Activated CD8-positive, alpha-beta T cell treated with anti-CD3 and anti-CD28 coated beads for 36 hours (primary cell): ENCODE data around the gene SLC6A19. TPM values are rescaled to one million over a fixed set of nuclear protein-coding genes. Genes with fewer than 3 reads are reported as not detected.

Experiments
- ATAC-seq: fragments of 200-7000 bp; cut with Tn5 transposase; one replicate; pipeline ENCODE4 v1.10.0; 2021; ENCODE audit warnings: mild to moderate bottlenecking, moderate library complexity
- CTCF ChIA-PET: fragments of 350-600 bp; sonication (Branson Sonifier 250); formaldehyde crosslinking; loops from one replicate; lab custom pipeline; 2021; ENCODE audit warnings: antibody characterized with exemption; lab: Charles Lee
- POLR2A ChIA-PET: fragments of 350-600 bp; sonication (Branson Sonifier 250); formaldehyde crosslinking; loops from one replicate; lab custom pipeline; 2021; ENCODE audit warnings: antibody characterized with exemption; lab: Charles Lee
- DNase-seq: peaks from one replicate; pipeline ENCODE4 v3.0.0-alpha.2; 2020
- H3K27ac Mint-ChIP-seq: one replicate; pipeline ENCODE4 v1.8.0; 2021; ENCODE audit warnings: mild to moderate bottlenecking, mixed read lengths
- H3K27me3 Mint-ChIP-seq: one replicate; pipeline ENCODE4 v1.8.0; 2021; ENCODE audit warnings: mixed read lengths
- H3K36me3 Mint-ChIP-seq: one replicate; pipeline ENCODE4 v1.8.0; 2021; ENCODE audit warnings: low read depth, mixed read lengths
- H3K4me1 Mint-ChIP-seq: one replicate; pipeline ENCODE4 v1.8.0; 2021; ENCODE audit warnings: low read depth, mixed read lengths
- H3K4me3 Mint-ChIP-seq: one replicate; pipeline ENCODE4 v1.8.0; 2021; ENCODE audit warnings: mild to moderate bottlenecking, moderate library complexity, mixed read lengths
- H3K9me3 Mint-ChIP-seq: one replicate; pipeline ENCODE4 v1.8.0; 2021; ENCODE audit warnings: mixed read lengths
- CTCF ChIP-seq: fragments of 200-600 bp; IDR thresholded peaks from one replicate; pipeline ENCODE4 v1.8.0; 2022; ENCODE audit warnings: antibody characterized with exemption, mild to moderate bottlenecking
- intact Hi-C: fragments of 100-400 bp; cut with micrococcal nuclease; formaldehyde crosslinking; loops from one replicate; pipeline ENCODE4 v1.10.0; 2022
- total RNA-seq, 2 experiments: library from RNA; stranded (reverse); gene quantifications; one replicate each; pipeline ENCODE4 v1.2.3, GENCODE V29; 2021

SLC6A19 gene
- total RNA-seq, result not detected

GRCh38 chr5:1201327-1202025, at the start of gene SLC6A19:
TSS of gene SLC6A19 (plus strand) at chr5:1201595. CDS start at chr5:1201651, 56 bp downstream.
- Mint-ChIP-seq H3K27me3 (no peaks in the 10 kb centered on the region), H3K4me3 (no peak within 1 kb of the TSS), H3K27ac (no peak within 1 kb of the TSS), H3K36me3 (no peaks in the 10 kb centered on the region), H3K4me1 (no peaks in the 10 kb centered on the region), H3K9me3 (no peaks in the 10 kb centered on the region)
- TF ChIP-seq CTCF, result no peak
- intact Hi-C loops, result no loop called here
- ChIA-PET POLR2A (interaction anchor here (1.0 kb wide), 1 partner anchor 102 kb away, joined by 3 read pairs; no protein-coding TSS in a partner anchor), CTCF (no interaction called here)
- ATAC-seq (no peak), DNase-seq (no peak)

GRCh38 chr5:1152156-1152555, 49.2 kb upstream of the SLC6A19 start:
- ATAC-seq, result peak; percentile 81
- no peak for TF ChIP-seq CTCF

GRCh38 chr5:1152771-1153282, 48.6 kb upstream of the SLC6A19 start:
- POLR2A ChIA-PET, result no interaction called here
- Mint-ChIP-seq H3K4me3 (no peak overlapping the region), H3K27ac (no peak overlapping the region), H3K9me3 (no peaks in the 10 kb centered on the region), H3K36me3 (no peaks in the 10 kb centered on the region), H3K4me1 (peaks cover 21% of the 10 kb centered on the region), H3K27me3 (peaks cover 26% of the 10 kb centered on the region)
- DNase-seq (no peak), ATAC-seq (no peak)
- TF ChIP-seq CTCF, result no peak
- intact Hi-C loops, result no loop called here
- CTCF ChIA-PET, result no interaction called here

More at GRCh38 chr5:1152156-1152555, 49.2 kb upstream of the SLC6A19 start:
- Mint-ChIP-seq H3K9me3 (no peaks in the 10 kb centered on the region), H3K27ac (no peak overlapping the region), H3K27me3 (peaks cover 20% of the 10 kb centered on the region), H3K4me1 (peaks cover 21% of the 10 kb centered on the region), H3K36me3 (no peaks in the 10 kb centered on the region), H3K4me3 (no peak overlapping the region)
- ChIA-PET CTCF (interaction anchor here (2.8 to 3.1 kb wide), 2 partner anchors 11 to 15 kb away, joined by 10 to 14 read pairs; no protein-coding TSS in a partner anchor), POLR2A (interaction anchor here (1.2 kb wide), 1 partner anchor 21 kb away, joined by 4 read pairs; no protein-coding TSS in a partner anchor)
- intact Hi-C loops, result no loop called here
- peak; percentile 58 for DNase-seq

GRCh38 chr5:1153428-1153827, 48.0 kb upstream of the SLC6A19 start:
- ATAC-seq, result peak; percentile 43

More at GRCh38 chr5:1153428-1153827, 48.0 kb upstream of the SLC6A19 start:
- no peak for TF ChIP-seq CTCF
- intact Hi-C loops, result no loop called here
- Mint-ChIP-seq H3K36me3 (no peaks in the 10 kb centered on the region), H3K27me3 (peaks cover 27% of the 10 kb centered on the region), H3K9me3 (no peaks in the 10 kb centered on the region), H3K4me1 (peaks cover 21% of the 10 kb centered on the region), H3K4me3 (no peak overlapping the region), H3K27ac (no peak overlapping the region)
- ChIA-PET POLR2A (interaction anchor here (1.4 kb wide), 1 partner anchor 87 kb away, joined by 4 read pairs; no protein-coding TSS in a partner anchor), CTCF (interaction anchor here (1.9 kb wide), 1 partner anchor 14 kb away, joined by 6 read pairs; no protein-coding TSS in a partner anchor)
- peak; percentile 32 for DNase-seq
